ENCODE measurements around the gene HUNK.

HUNK gene

DNA sequence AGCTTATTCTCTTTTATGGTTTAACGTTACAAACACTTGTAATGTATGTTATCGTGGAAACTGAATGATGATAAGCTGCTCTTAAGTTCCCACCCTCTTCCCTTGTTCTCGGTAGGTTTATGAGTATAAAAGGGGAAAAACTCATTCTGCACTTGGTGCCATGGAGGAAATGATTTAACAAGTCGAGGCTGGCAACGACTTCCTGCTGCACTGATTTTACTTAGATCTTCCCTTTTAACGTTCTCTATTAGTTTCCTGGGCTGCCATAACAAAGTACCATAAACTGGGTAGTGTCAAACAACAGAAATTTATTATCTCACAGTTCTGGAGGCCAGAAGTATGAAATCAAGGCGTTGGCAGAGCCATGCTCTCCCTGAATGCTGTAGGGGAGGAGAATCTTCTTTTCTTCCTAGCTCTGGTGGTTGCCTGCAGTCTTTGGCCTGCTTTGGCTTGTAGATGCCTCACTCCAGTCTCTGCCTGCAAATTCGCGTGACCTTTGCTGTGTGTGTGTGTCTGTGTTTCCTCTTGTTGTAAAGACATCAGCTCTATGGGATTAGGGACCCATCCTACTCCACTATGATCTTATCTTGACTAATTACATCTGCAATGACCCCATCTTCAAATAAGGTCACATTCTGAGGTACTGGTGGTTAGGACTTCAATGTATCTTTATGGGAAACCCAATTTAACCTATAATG, 26.3 kb downstream of the HUNK start:
- peaks cover 27% of the 10 kb centered on the region for H3K4me1 Mint-ChIP-seq (ENCODE audit: low read depth)
- peaks cover under 1% of the 10 kb centered on the region for H3K27me3 Mint-ChIP-seq
- H3K36me3 Mint-ChIP-seq = no peaks in the 10 kb centered on the region
- H3K4me3 Mint-ChIP-seq = no peak overlapping the region
- no peak overlapping the region for H3K27ac Mint-ChIP-seq
- no peaks in the 10 kb centered on the region for H3K9me3 Mint-ChIP-seq (ENCODE audit: low read depth)

DNA sequence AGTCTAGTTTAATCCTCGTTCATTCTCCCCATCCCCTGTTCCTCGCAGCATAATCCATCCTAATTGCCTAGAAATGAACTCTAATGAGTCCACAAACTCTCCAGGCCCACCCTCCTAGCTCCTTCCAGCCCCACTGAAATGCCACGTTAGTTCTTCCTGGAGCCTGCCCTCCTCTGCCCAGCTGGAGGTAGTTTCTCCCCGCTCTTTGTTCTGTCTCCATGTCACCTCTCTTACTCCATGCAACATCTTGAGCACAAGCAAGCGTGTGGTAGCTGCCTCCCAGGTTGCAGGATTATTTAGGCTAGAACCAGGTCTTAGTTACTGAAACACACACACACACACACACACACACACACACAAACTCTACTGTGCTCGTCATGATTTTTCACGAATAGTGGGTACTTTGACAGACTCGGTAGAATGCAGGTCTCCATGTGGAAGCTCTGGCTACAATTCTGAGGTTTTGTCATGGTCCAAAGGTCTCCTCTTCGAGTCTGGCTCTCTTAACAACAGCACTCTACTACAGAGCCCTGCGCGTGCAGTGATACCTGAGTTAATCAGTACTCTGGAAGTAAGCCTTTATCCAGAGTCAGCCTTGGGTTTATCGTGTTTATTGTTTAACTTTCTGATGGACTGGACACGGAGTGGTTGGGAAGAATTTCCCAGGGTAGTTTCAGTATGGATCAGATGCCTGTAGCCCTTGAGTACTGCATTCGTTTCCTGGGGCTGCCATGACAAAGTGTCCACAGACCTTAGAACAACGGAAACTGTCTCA, 27.5 kb downstream of the HUNK start:
- peaks cover 22% of the 10 kb centered on the region for H3K4me1 Mint-ChIP-seq (ENCODE audit: low read depth)
- no peaks in the 10 kb centered on the region for H3K36me3 Mint-ChIP-seq
- no peaks in the 10 kb centered on the region for H3K9me3 Mint-ChIP-seq (ENCODE audit: low read depth)
- H3K27ac Mint-ChIP-seq = no peak overlapping the region
- H3K27me3 Mint-ChIP-seq = peaks cover 4% of the 10 kb centered on the region
- H3K4me3 Mint-ChIP-seq = no peak overlapping the region

DNA sequence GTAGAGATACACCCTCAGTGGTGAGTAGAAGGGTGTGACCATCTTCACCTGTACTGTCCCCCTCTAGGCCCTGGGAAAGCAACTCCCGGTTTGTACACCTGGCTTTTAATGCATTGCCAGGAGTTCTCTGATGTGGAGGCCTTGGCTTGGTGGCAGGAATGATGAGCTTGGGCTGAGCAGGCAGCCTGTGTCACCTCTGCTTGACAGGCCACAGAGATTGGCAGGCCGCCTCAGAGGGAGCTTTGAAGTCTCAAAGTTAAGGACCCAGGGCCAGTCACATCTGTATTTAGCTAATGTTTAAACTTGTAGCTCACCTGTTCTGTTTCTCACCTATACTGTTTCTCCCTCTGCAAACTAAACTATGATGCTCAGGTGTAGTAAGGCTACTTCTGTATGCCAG, 28.5 kb downstream of the HUNK start:
- Mint-ChIP-seq H3K36me3 (no peaks in the 10 kb centered on the region), H3K4me1 (ENCODE audit: low read depth) (peaks cover 19% of the 10 kb centered on the region), H3K9me3 (ENCODE audit: low read depth) (no peaks in the 10 kb centered on the region), H3K27ac (no peak overlapping the region), H3K4me3 (no peak overlapping the region), H3K27me3 (peaks cover 7% of the 10 kb centered on the region)

DNA sequence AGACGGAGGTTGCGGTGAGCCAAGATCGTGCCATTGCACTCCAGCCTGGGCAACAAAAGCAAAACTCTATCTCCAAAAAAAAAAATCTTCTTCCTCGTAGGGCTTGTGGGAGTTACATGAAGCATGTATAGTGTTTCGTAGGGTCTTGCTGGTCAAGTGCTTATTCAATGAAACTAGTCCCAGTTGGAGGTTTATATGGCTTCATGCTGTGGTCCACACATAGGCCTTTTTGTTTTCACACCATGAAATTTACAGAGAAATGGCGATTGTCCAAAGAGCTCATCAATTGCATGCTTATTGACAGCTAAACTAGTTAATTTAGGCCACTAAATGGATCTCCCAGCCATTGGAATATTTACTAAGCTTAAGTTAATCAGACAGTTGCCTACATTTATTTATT, 29.6 kb downstream of the HUNK start:
- peaks cover 17% of the 10 kb centered on the region for H3K4me1 Mint-ChIP-seq (ENCODE audit: low read depth)

DNA sequence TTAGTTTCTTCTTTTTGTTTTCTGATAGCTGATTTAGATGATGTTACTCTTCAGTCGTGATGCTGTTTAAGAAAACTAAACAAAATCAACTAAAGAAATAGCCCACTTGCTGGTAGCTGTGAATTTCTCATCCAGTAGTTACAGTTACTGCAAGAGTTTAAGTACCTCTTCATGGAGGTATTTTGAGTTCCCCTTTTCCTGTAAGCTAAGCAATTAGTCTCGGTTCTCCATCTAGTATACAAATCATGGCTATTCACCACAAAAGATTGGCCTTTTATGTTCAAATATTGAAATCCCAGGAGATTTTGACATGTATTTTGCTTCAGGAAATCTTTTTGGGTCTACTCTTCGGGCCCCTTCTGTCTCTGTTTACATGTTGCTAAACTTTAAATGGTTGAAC, 31.1 kb downstream of the HUNK start:
- Mint-ChIP-seq H3K9me3 (ENCODE audit: low read depth) (no peaks in the 10 kb centered on the region), H3K27me3 (peaks cover 17% of the 10 kb centered on the region), H3K4me3 (no peak overlapping the region), H3K36me3 (no peaks in the 10 kb centered on the region), H3K4me1 (ENCODE audit: low read depth) (peaks cover 11% of the 10 kb centered on the region), H3K27ac (no peak overlapping the region)

More for the DNA sequence above, 29.6 kb downstream of the HUNK start:
- H3K27ac Mint-ChIP-seq = no peak overlapping the region
- no peaks in the 10 kb centered on the region for H3K9me3 Mint-ChIP-seq (ENCODE audit: low read depth)
- no peaks in the 10 kb centered on the region for H3K36me3 Mint-ChIP-seq
- H3K4me3 Mint-ChIP-seq = no peak overlapping the region
- peaks cover 12% of the 10 kb centered on the region for H3K27me3 Mint-ChIP-seq

DNA sequence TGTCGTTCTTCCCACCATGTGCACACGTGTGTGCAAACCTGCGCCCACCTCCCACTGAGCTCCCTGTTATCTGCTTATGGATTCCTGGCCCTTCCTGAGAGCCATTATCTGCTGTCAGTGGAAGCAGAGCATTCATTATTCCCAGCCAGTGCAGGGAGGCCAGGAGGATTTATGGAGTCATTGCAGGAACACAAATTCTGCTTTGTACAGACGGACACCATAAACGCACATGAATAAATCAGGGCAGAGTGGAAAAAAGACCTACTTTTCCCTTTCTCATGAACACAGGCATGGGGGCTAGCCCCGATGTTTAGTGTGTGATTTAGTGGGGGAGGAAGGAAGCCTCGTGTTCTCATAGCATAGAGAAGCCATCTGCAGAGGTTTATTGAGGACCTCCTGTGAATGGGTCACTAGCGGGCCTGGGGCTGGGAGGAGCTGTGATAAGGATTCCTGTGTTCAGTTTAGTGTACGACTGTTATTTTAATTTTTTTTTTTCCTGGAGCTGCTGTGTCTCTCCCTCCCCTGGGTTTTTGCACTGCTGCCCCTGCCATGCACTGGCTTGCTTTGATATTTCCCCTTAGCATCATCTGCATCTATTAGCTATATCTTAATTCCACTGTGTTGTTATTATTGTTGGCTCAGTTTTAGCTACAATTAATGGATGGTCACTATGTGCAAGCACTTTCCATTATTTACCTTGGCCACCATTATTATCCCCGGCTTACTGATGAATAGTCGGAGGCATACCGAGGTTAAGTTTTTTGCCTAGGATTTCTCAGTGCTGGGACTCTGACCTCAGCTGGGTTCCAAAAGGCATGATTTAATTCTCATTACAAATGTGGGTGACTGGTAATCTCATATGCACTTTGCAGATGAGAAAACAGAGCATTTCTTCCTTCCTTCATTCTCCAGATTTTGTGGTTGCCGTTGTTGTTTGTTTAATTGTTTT, 33.0 kb downstream of the HUNK start:
- Mint-ChIP-seq H3K27ac (no peak overlapping the region), H3K36me3 (no peaks in the 10 kb centered on the region), H3K9me3 (ENCODE audit: low read depth) (no peaks in the 10 kb centered on the region), H3K4me3 (no peak overlapping the region), H3K27me3 (peaks cover 18% of the 10 kb centered on the region), H3K4me1 (ENCODE audit: low read depth) (no peaks in the 10 kb centered on the region)

DNA sequence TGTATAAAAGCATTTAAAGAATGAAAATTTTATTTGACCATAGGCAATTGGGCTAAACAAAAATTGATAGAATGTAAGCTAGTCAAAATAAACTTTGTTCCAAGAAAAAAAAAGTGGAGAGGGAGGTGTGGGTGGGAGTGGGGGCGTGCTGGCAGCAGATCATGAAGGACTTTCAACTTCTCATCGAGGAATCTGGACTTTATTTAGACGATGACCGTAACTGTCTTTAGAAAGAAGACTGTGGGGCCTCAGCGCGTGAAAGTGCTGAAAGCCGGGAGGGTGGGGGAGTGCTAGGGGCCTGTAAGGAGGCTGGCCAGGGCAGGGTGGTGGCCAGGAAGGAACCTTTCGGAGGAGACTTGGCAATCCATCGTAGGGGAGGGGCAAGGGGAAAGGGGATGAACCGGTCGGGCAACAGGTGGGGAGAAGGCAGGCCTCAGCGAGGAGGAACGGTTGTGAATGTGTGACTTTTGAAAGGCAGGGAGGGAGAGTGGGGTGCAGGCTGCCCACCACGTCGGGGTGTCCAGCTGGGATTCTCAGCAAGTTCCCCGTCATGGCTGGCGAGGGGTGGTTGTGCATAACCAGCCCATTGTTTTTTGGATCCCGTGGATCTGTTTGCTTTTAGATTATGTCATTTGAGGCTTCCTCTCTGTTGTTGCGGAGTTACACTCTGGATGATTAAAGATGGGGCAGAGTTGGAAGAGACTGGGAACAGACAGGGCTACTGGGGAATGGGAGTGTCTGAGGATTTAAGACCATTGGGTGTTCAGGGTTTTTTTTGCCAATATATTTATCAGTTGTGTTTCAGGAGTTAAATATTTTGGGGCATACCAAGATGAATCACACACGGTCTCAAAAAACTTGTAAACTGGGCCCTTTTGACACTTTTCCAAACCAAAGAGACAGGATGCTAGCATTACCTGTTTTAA, 35.5 kb downstream of the HUNK start:
- no peaks in the 10 kb centered on the region for H3K4me1 Mint-ChIP-seq (ENCODE audit: low read depth)
- H3K9me3 Mint-ChIP-seq (ENCODE audit: low read depth) = no peaks in the 10 kb centered on the region
- H3K36me3 Mint-ChIP-seq = no peaks in the 10 kb centered on the region
- peaks cover 23% of the 10 kb centered on the region for H3K27me3 Mint-ChIP-seq
- H3K4me3 Mint-ChIP-seq = no peak overlapping the region
- no peak overlapping the region for H3K27ac Mint-ChIP-seq

DNA sequence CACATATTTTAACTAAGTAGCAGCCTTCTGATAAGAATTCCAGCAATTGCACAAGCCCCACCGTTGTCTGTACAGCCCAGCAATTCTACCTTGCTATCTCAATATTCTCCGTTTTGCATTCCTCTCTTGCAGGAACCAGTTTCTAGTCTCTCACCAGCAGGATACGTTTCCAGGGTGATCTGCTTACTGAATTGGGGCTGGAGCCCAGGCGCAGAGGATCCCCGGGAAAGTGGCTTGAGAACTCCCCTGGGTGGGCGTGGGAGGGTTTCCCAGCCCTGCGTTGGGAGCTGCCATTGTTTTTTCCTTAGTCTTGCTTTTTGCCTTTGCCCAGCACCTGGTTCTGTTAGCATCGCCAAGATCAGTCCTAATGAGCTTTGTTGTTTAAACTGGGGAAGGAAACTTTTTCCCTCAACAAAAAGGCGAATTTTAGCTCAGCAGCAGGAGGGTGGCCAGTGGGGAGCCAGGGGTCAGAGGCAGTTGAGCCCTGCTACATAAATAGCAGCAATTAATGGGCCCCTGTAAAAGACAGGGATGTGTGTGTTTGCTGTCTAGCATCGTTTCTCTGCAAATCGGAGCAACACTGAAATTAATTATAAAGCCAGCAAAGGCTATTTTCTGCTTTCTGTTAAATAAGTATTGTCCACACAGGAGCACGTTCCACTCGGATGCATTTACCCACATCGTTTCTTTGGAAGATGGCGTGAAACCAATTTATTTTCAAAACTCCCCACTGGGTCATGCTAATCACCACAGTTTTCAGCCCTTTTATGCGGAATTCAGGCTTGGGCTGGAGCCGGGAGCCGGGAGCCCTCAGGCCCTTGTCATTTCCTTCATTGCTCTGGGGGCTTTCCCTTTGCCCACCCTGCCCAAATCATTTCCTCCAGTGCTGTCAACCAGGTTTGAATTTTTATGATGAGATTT, 36.6 kb downstream of the HUNK start:
- Mint-ChIP-seq H3K36me3 (no peaks in the 10 kb centered on the region), H3K4me3 (no peak overlapping the region), H3K4me1 (ENCODE audit: low read depth) (no peaks in the 10 kb centered on the region), H3K27me3 (peaks cover 21% of the 10 kb centered on the region), H3K27ac (no peak overlapping the region), H3K9me3 (ENCODE audit: low read depth) (no peaks in the 10 kb centered on the region)

DNA sequence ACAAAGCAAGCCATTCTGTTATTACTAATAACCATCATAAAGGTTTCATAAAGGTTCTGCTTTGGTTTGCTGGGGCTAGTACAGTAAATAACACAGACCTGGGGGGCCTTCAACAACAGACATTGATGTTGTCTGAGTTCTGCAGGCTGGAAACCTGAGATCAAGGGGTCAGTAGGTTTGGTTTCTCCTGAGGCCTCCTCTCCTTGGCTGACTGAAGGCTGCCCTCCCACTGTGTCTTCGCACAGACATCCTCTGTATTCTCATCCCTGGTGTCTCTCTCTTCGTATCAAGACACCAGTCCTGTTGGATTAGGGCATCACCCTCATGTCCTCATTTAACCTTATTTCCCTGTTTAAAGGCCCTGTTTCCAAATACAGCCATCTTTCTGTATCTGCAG, 37.3 kb downstream of the HUNK start:
- no peak overlapping the region for H3K27ac Mint-ChIP-seq
- H3K9me3 Mint-ChIP-seq (ENCODE audit: low read depth) = no peaks in the 10 kb centered on the region
- H3K4me1 Mint-ChIP-seq (ENCODE audit: low read depth) = no peaks in the 10 kb centered on the region
- peaks cover 21% of the 10 kb centered on the region for H3K27me3 Mint-ChIP-seq
- no peaks in the 10 kb centered on the region for H3K36me3 Mint-ChIP-seq
- H3K4me3 Mint-ChIP-seq = no peak overlapping the region

DNA sequence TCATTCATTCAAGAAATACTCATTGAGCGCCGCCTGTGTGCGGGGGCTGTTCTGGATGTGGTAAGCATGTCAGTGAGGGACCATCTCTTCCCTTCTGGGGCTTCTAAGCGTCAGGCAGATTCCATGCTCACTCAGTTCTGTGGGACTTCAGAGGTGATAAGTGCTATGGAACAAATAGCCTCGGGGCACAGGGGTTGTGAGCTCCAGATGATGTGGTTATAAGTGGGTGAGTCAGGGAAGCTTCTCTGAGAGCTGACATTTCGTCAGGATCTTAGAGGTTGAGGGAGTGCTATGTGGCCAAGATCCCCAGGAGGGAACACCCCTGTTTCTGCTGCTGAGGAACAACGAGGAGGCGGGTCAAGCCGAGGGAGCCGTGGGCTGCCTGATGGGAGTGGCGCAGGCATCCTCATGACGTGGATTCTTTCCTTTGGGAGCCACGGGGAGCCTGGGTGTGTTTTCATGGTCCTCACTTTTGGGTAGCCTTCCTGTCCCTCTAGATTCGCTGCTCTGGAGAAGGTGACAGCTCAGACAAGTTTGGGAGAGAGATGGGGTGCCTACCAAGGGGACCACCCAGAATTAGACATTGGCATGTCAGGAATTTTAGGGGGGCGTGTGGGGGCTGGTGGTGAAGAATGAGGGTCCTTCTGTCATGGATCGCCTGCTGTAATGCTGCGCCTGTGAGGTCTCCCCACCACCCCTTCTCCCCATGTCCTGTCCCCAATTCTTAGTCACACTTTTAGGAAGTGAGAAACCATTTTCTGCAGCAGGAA, 38.5 kb downstream of the HUNK start:
- Mint-ChIP-seq H3K4me1 (ENCODE audit: low read depth) (no peaks in the 10 kb centered on the region), H3K9me3 (ENCODE audit: low read depth) (no peaks in the 10 kb centered on the region), H3K4me3 (no peak overlapping the region), H3K27ac (no peak overlapping the region), H3K36me3 (no peaks in the 10 kb centered on the region), H3K27me3 (peaks cover 16% of the 10 kb centered on the region)

DNA sequence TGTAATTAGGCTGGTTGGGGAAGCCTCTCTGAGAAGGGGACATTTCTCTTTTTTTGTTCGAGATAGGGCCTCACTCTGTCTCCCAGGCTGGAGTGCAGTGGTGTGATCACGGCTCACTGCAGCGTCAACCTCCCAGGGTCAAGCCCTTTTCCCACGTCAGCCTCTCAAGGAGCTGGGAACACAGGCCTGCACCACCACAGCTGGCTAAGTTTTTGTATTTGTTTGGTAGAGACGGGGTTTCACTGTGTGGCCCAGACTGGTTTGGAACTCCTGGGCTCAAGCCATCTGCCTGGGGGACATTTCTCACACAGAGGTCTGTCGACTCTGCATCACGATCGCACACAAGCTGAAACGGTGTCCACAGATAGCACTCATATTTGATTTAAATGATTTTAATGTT, 39.7 kb downstream of the HUNK start:
- Mint-ChIP-seq H3K27me3 (peaks cover 11% of the 10 kb centered on the region), H3K9me3 (ENCODE audit: low read depth) (no peaks in the 10 kb centered on the region), H3K27ac (no peak overlapping the region), H3K4me3 (no peak overlapping the region), H3K4me1 (ENCODE audit: low read depth) (no peaks in the 10 kb centered on the region), H3K36me3 (no peaks in the 10 kb centered on the region)

DNA sequence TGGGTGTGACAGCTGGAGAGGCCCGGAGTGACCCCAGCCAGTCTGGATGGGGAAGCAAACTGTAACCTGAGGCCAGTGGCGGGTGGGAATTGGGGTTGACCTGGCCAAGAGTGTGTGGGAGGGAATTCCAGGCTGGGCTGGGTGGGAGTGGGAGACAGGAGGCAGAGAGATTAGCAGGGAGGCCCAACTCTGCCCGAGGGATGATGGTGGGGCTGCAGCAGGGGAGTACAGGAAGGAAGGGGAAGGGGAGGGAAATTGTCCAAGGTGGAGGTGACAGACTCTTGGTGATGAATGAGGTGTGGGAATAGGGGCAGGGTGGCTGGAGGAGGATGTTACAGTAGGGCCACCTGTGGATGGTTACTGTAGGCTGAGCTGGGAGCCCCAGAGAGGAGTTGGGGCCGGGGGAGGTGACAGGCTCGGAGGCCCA, 40.4 kb downstream of the HUNK start:
- no peaks in the 10 kb centered on the region for H3K36me3 Mint-ChIP-seq
- H3K27ac Mint-ChIP-seq = no peak overlapping the region
- H3K9me3 Mint-ChIP-seq (ENCODE audit: low read depth) = no peaks in the 10 kb centered on the region
- H3K4me1 Mint-ChIP-seq (ENCODE audit: low read depth) = no peaks in the 10 kb centered on the region
- no peak overlapping the region for H3K4me3 Mint-ChIP-seq
- H3K27me3 Mint-ChIP-seq = peaks cover 10% of the 10 kb centered on the region

DNA sequence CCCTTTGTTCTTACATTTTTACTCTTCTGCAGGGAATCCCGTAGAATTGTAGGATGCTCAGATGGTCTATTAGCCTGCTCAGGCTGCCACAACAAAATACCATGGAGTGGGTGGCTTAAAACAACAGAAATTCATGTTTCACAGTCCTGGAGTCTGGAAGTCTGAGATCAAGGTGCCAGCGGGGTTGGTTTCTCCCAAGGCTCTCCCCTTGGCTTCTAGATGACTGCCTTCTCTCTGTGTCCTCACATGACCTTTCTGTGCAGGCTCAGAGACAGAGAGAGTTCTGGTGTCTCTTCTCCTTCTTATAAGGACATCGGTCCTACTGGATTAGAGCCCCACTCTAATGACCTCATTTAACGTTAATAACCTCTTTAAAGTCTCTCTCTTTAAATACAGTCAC, 41.7 kb downstream of the HUNK start:
- H3K36me3 Mint-ChIP-seq = no peaks in the 10 kb centered on the region
- H3K9me3 Mint-ChIP-seq (ENCODE audit: low read depth) = no peaks in the 10 kb centered on the region
- no peak overlapping the region for H3K4me3 Mint-ChIP-seq
- peaks cover 6% of the 10 kb centered on the region for H3K27me3 Mint-ChIP-seq
- no peak overlapping the region for H3K27ac Mint-ChIP-seq
- no peaks in the 10 kb centered on the region for H3K4me1 Mint-ChIP-seq (ENCODE audit: low read depth)

All from activated naive CD8-positive, alpha-beta T cell (primary cell).